GM21529 (cell line): ENCODE results near the gene LARGE1.
"Not testable (repeated sequence)": the region's sequence is repeated elsewhere in the genome, so short reads cannot be mapped to it uniquely, and the experiment has no call there.

Source experiments
- ATAC-seq: cut with Tn5 transposase; IDR thresholded peaks from one replicate; pipeline ENCODE4 v1.9.1; 2021; ENCODE audit not compliant: unreplicated experiment

LARGE1 gene

GRCh38 chr22:33575041-33575440, 345.2 kb downstream of the LARGE1 start:
- ATAC-seq = no peak

GRCh38 chr22:33573479-33573878, 346.8 kb downstream of the LARGE1 start:
- no peak for ATAC-seq

GRCh38 chr22:33572086-33572485, 348.2 kb downstream of the LARGE1 start:
- ATAC-seq = no peak

GRCh38 chr22:33570110-33570509, 350.2 kb downstream of the LARGE1 start:
- no peak for ATAC-seq

GRCh38 chr22:33569559-33569958, 350.7 kb downstream of the LARGE1 start:
- no peak for ATAC-seq

- ATAC-seq = no peak
These were observed 351.3 kb downstream of the LARGE1 start for GRCh38 chr22:33569018-33569417.

DNA sequence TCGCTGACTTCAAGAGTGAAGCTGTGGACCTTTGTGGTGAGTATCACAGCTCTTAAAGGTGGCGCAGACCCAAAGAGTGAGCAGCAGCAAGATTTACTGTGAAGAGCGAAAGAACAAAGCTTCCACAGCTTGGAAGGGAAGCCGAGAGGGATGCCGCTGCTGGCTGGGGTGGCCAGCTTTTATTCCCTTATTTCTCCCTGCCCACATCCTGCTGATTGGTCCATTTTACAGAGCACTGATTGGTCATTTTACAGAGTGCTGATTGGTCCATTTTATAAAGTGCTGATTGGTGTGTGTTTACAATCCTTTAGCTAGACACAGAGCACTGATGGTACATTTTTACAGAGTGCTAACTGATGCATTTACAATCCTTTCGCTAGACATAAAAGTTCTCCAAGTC, 353.8 kb downstream of the LARGE1 start:
- ATAC-seq = not testable (repeated sequence)

DNA sequence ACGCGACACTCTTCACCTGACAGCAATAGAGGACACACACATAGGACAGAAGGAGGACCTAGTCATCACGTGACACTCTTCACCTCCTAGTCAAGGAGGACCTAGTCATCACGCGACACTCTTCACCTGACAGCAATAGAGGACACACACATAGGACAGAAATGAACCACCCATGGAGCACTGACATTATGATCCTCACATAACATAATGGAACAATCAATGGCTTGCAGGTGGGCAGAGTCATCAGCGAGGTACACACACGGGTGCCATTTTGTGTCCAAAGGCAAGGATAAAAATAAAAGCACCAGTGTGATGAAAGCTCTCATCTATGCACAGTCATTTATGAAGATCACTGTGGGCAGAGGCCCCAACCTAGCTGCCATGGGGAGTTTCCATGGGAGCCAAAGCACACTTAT, 354.7 kb downstream of the LARGE1 start:
- no peak for ATAC-seq

- no peak for ATAC-seq
These were observed 355.6 kb downstream of the LARGE1 start for GRCh38 chr22:33564683-33565082.

DNA sequence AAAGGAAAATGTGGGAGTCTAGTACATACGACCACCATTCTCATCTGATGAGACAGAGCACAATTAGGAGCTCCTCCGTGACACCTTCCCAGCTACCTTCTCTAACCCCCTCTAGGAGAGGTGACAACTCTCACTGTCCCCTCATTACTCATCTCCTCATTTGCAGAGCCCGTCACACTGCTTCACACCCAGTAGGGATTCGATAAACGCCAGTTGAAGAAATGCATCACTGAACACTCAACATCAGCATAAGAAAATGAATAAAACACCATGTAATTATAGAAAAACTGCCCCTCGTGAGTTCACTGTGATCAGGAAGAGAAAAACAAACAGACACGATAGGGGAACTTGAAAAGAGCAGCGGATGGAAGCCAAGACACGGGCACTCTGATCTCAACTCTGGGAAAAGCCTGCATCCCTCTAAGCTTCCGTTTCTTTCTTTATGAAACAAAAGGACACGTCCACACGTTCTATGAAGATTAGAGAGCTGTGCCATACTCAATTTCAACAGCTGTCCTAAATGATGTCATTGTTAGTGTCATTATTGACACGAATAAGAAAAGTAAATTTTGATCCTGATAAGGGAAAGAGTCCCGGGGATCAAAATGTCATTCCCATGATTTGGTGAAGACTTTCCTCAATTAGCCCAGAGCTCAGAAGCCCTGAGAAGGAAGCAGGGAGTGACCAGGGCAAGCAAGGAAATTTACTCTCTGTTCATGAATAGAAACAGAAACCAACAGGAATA, 356.9 kb downstream of the LARGE1 start:
- no peak for ATAC-seq

- ATAC-seq = no peak
These were observed 357.8 kb downstream of the LARGE1 start for GRCh38 chr22:33562501-33562900.

- no peak for ATAC-seq
These were observed 359.0 kb downstream of the LARGE1 start for GRCh38 chr22:33561149-33561807.

- no peak for ATAC-seq
These were observed 362.4 kb downstream of the LARGE1 start for GRCh38 chr22:33557836-33558235.

DNA sequence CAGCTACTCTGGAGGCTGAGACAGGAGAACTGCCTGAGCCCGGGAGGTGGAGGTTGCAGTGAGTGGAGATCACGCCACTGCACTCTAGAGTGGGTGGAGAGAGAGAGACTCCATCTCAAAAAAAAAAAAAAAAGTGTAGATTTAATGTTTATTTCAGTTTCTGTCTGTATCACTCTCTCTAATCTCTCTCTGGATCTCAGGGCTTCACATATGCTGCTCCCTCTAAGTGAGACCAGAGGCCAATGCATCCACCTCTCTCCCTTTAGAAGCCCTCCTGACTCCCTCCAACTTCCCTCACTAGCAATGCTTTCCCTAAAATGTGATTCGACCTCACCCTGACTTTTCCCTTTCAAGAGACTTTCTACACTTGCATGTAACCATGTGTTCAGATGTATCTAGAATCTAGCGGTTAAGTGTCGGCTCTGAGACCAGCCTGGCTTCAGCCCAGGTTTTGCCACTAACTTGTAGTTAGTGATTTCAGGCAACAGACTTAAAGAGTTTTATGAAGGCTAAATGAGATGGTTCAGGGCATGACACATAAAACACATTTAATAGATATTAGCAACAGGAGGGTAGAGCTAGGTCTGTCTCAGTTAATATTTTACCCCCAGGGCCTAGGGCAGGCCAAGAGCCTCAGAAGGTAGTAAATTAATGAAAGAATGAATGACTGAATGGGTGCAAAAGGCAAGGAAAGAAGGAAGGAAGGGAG, 364.3 kb downstream of the LARGE1 start:
- ATAC-seq = no peak

- no peak for ATAC-seq
These were observed 366.8 kb downstream of the LARGE1 start for GRCh38 chr22:33553493-33553892.

DNA sequence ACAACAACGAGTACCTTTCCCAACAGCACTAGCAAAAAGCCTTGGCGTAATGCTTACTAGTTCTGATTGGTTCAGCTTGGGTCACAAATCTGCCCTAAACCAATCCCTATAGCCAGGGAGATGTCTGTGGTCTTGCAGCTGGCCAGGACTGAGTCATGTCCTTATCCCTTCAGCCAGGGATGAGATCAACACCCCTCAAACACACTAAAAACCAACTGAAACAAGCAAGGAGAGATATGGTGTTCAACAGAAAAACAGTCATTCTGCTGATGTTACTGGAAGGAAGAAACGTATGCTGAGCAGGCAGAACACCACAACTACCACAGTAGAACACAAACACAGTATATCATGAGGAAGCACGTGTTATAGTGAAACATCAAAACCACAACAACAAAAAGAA, 375.6 kb downstream of the LARGE1 start:
- no peak for ATAC-seq

GRCh38 chr22:33542722-33543121, 377.6 kb downstream of the LARGE1 start:
- ATAC-seq = no peak

GRCh38 chr22:33542153-33542552, 378.1 kb downstream of the LARGE1 start:
- ATAC-seq = no peak

DNA sequence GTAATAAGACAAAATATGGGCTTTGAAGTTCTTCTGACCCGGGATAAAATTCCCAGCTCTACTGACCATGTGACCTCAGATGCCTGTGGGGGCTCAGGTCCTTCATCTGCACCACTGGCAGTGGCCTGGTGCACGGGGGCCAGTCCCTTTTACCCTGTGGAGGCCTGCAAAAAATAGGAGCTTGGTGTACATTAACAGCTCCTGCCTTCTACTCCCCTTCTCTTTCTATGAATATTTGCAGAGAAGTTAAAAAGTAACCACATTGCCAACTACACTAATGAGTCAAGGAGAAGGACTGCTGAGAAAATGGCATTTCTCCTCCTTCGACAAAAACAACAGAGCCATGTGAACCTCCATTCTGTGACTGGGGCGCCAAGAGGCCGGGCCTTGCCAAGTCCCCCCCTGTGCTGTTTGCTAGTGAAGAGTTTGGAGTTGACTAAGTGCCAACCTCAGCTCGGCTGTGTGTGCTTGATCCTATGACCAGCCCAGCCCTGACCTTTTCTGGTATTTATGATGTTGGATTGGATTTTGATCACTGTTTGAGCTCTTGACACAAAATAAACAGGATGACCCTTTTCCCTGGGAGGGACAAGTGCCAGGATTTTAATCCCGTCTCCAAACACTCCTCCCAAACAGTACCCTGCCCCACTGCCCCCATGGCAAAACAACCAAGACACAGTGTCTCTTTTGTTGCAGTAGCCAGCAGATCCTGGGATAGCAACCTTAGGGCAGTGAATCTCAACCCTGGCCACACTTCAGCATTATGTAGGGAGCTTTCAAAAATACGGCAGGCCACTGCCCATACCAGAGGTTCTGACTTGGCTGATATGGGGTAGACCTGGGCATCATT, 380.1 kb downstream of the LARGE1 start:
- no peak for ATAC-seq

DNA sequence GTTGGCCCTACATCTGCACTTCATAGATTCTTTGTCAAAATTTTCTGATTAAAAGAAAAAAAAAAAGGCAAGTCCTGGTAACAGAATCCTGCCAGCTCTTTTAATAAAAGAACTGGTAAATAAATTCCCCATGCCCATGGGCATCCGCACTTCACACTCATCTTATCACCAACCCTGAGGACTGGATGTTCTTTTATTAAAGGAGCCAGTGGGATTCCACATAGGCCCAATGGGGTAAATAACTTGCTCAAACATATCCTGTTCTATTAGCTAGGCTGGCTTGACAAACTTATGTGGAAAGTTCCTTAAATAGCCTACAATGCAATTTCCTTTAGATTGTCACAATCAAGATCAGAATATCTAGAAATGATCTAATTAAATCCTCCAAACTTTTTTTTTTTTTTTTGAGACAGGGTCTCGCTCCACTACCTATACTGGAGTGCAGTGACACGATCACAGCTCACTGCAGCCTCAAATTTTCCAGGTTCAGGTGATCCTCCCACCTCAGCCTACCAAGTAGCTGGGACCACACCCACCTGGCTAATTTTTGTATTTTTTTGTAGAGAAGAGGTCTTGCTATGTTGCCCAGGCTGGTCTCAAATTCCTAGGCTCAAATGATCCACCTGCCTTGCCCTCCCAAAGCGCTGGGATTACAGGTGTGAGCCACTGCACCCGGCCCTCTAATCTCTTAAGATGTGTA, 380.9 kb downstream of the LARGE1 start:
- ATAC-seq = no peak
